GM23338 (cell line): ENCODE measurements around the gene MATN1. TPM values are rescaled to one million over a fixed set of nuclear protein-coding genes. Genes with fewer than 3 reads are reported as not detected.

ENCODE experiments used
- ATAC-seq: fragments of 200-7000 bp; cut with Tn5 transposase; 3 replicates; pipeline ENCODE4 v1.9.1; 2020
- DNase-seq: peaks from one replicate; pipeline ENCODE4 v3.0.0-alpha.2; 2015; ENCODE audit warnings: low spot score
- H2AFZ ChIP-seq: fragments of 200-600 bp; sonication (generic); 2 replicates; pipeline ENCODE4 v1.8.0; 2016; ENCODE audit warnings: antibody characterized with exemption, mild to moderate bottlenecking, moderate library complexity
- H3F3A ChIP-seq: fragments of 200-600 bp; sonication (generic); replicated peaks from 2 replicates; pipeline ENCODE4 v1.8.0; 2017; ENCODE audit warnings: antibody characterized with exemption, mixed run types, low read depth
- H3K27ac ChIP-seq: fragments of 200-600 bp; sonication (generic); 2 replicates; pipeline ENCODE4 v1.6.1; 2016; ENCODE audit warnings: low read depth
- H3K27me3 ChIP-seq: fragments of 200-600 bp; sonication (generic); 2 replicates; pipeline ENCODE4 v1.8.0; 2016; ENCODE audit warnings: mild to moderate bottlenecking, mixed run types, moderate library complexity; ENCODE audit not compliant: insufficient read depth
- H3K36me3 ChIP-seq: fragments of 200-600 bp; sonication (generic); 2 replicates; pipeline ENCODE4 v1.8.0; 2016; ENCODE audit warnings: mild to moderate bottlenecking; ENCODE audit not compliant: insufficient read depth
- H3K4me1 ChIP-seq: fragments of 200-600 bp; sonication (generic); 2 replicates; pipeline ENCODE4 v1.8.0; 2016; ENCODE audit warnings: mild to moderate bottlenecking, moderate library complexity; ENCODE audit not compliant: insufficient read depth
- H3K4me2 ChIP-seq: fragments of 200-600 bp; sonication (generic); 2 replicates; pipeline ENCODE4 v1.7.1; 2017; ENCODE audit warnings: mixed run types
- H3K4me3 ChIP-seq: fragments of 200-600 bp; sonication (generic); 2 replicates; pipeline ENCODE4 v1.6.1; 2016; ENCODE audit warnings: mixed run types
- H3K79me2 ChIP-seq: fragments of 200-600 bp; sonication (generic); replicated peaks from 2 replicates; pipeline ENCODE4 v1.8.0; 2017; ENCODE audit warnings: mild to moderate bottlenecking; ENCODE audit not compliant: insufficient read depth
- H3K9me2 ChIP-seq: fragments of 200-600 bp; sonication (generic); 2 replicates; pipeline ENCODE4 v1.8.0; 2017; ENCODE audit not compliant: insufficient read depth
- H4K20me1 ChIP-seq: fragments of 200-600 bp; sonication (generic); replicated peaks from 2 replicates; pipeline ENCODE4 v1.8.0; 2017; ENCODE audit warnings: mild to moderate bottlenecking; ENCODE audit not compliant: insufficient read depth
- H3K27ac Mint-ChIP-seq: 2 replicates; pipeline ENCODE4 v1.8.0; 2020; ENCODE audit warnings: inconsistent platforms, mild to moderate bottlenecking, moderate library complexity, mixed read lengths
- H3K27me3 Mint-ChIP-seq: 3 replicates; pipeline ENCODE4 v1.8.0; 2022; ENCODE audit warnings: low read depth, mild to moderate bottlenecking, moderate library complexity, mixed read lengths, inconsistent platforms; ENCODE audit not compliant: insufficient read depth, poor library complexity
- H3K36me3 Mint-ChIP-seq: 3 replicates; pipeline ENCODE4 v1.8.0; 2021; ENCODE audit warnings: low read depth, mild to moderate bottlenecking, inconsistent platforms, moderate library complexity, mixed read lengths
- H3K4me1 Mint-ChIP-seq: 3 replicates; pipeline ENCODE4 v1.8.0; 2020; ENCODE audit warnings: mild to moderate bottlenecking, inconsistent platforms, mixed read lengths
- H3K4me3 Mint-ChIP-seq: 3 replicates; pipeline ENCODE4 v1.8.0; 2021; ENCODE audit warnings: moderate library complexity, mild to moderate bottlenecking, inconsistent platforms, mixed read lengths
- H3K9me3 Mint-ChIP-seq: 3 replicates; pipeline ENCODE4 v1.8.0; 2020; ENCODE audit warnings: moderate library complexity, mild to moderate bottlenecking, inconsistent platforms, mixed read lengths
- CREB1 ChIP-seq: fragments of 250-450 bp; sonication (Bioruptor Pico); IDR thresholded peaks from 2 replicates; pipeline ENCODE4 v1.5.0; 2020; ENCODE audit warnings: low read depth, mild to moderate bottlenecking, moderate library complexity
- CTCF ChIP-seq, 2 experiments: fragments of 200-600 bp in 1 of 2; sonication (generic) in 1 of 2; conservative IDR thresholded peaks; 2 replicates each; pipeline versions ENCODE4 v1.5.1 to v1.6.1; 2016 to 2017; ENCODE audit warnings: antibody characterized with exemption in 2 of 2, low read depth in 2 of 2, mild to moderate bottlenecking in 2 of 2, moderate library complexity in 1 of 2
- ETS1 ChIP-seq: IDR thresholded peaks from 2 replicates; pipeline ENCODE4 v1.6.1; 2016; ENCODE audit warnings: antibody characterized with exemption
- EZH2 ChIP-seq: fragments of 200-600 bp; sonication (generic); IDR thresholded peaks from one replicate; pipeline ENCODE4 v1.8.0; 2017; ENCODE audit warnings: antibody characterized with exemption, mild to moderate bottlenecking, low read depth; ENCODE audit not compliant: unreplicated experiment
- EZH2phosphoT487 ChIP-seq: fragments of 200-600 bp; sonication (generic); IDR thresholded peaks from one replicate; pipeline ENCODE4 v1.8.1; 2018; ENCODE audit warnings: antibody characterized with exemption; ENCODE audit not compliant: unreplicated experiment
- JUNB ChIP-seq: IDR thresholded peaks from one replicate; pipeline ENCODE4 v1.6.1; 2016; ENCODE audit warnings: antibody characterized with exemption; ENCODE audit not compliant: unreplicated experiment
- NANOG ChIP-seq: IDR thresholded peaks from 2 replicates; pipeline ENCODE4 v1.6.1; 2016; ENCODE audit warnings: antibody characterized with exemption, borderline replicate concordance
- POLR2AphosphoS5 ChIP-seq: IDR thresholded peaks from 2 replicates; pipeline ENCODE4 v1.6.1; 2016; ENCODE audit warnings: antibody characterized with exemption, low read depth
- STAT1 ChIP-seq: IDR thresholded peaks from one replicate; pipeline ENCODE4 v1.6.1; 2016; ENCODE audit warnings: antibody characterized with exemption; ENCODE audit not compliant: unreplicated experiment
- ZNF114 ChIP-seq: fragments of 250-450 bp; sonication (Bioruptor Pico); IDR thresholded peaks from 2 replicates; pipeline ENCODE4 v1.5.0; 2020; ENCODE audit warnings: mild to moderate bottlenecking, moderate library complexity
- ZNF331 ChIP-seq: fragments of 250-450 bp; sonication (Bioruptor Pico); IDR thresholded peaks from 2 replicates; pipeline ENCODE4 v1.5.0; 2020; ENCODE audit warnings: low read depth, mild to moderate bottlenecking, moderate library complexity
- polyA plus RNA-seq: library from polyadenylated mRNA; unstranded; fragments of >200 nt; fragmentation: Nextera tagmentation; extraction: Ambion mirVana; gene quantifications from 2 replicates; pipeline ENCODE4 v1.2.1, GENCODE V29; 2016
- total RNA-seq: library from RNA; depleted of rRNA; stranded (reverse); fragments of >200 nt; shearing (Covaris generic); gene quantifications from 2 replicates; pipeline ENCODE4 v1.2.3, GENCODE V29; 2014
- TF ChIP-seq, protein P1 (sequence below): IDR thresholded peaks from one replicate; pipeline ENCODE4 v1.6.1; 2018; ENCODE audit warnings: antibody characterized with exemption; ENCODE audit not compliant: unreplicated experiment
- TF ChIP-seq, protein P2 (sequence below): fragments of 250-450 bp; sonication (Bioruptor Pico); IDR thresholded peaks from 2 replicates; pipeline ENCODE4 v1.5.0; 2020; ENCODE audit warnings: mild to moderate bottlenecking, moderate library complexity

The MATN1 gene
- total and polyA plus RNA-seq, 2 experiments from 2014 or later: 0.08 to 0.31 TPM

GRCh38 chr1:30762152-30762929 lies 39.0 kb upstream of the MATN1 start:
- TF ChIP-seq ETS1: no peak
- TF ChIP-seq ZNF331: no peak
- no peak for TF ChIP-seq EZH2phosphoT487
- no peak for TF ChIP-seq STAT1
- no peak for TF ChIP-seq NANOG
- no peak for TF ChIP-seq JUNB
- TF ChIP-seq, protein P1, sequence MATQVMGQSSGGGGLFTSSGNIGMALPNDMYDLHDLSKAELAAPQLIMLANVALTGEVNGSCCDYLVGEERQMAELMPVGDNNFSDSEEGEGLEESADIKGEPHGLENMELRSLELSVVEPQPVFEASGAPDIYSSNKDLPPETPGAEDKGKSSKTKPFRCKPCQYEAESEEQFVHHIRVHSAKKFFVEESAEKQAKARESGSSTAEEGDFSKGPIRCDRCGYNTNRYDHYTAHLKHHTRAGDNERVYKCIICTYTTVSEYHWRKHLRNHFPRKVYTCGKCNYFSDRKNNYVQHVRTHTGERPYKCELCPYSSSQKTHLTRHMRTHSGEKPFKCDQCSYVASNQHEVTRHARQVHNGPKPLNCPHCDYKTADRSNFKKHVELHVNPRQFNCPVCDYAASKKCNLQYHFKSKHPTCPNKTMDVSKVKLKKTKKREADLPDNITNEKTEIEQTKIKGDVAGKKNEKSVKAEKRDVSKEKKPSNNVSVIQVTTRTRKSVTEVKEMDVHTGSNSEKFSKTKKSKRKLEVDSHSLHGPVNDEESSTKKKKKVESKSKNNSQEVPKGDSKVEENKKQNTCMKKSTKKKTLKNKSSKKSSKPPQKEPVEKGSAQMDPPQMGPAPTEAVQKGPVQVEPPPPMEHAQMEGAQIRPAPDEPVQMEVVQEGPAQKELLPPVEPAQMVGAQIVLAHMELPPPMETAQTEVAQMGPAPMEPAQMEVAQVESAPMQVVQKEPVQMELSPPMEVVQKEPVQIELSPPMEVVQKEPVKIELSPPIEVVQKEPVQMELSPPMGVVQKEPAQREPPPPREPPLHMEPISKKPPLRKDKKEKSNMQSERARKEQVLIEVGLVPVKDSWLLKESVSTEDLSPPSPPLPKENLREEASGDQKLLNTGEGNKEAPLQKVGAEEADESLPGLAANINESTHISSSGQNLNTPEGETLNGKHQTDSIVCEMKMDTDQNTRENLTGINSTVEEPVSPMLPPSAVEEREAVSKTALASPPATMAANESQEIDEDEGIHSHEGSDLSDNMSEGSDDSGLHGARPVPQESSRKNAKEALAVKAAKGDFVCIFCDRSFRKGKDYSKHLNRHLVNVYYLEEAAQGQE: no peak
- TF ChIP-seq EZH2: no peak
- TF ChIP-seq, protein P2, sequence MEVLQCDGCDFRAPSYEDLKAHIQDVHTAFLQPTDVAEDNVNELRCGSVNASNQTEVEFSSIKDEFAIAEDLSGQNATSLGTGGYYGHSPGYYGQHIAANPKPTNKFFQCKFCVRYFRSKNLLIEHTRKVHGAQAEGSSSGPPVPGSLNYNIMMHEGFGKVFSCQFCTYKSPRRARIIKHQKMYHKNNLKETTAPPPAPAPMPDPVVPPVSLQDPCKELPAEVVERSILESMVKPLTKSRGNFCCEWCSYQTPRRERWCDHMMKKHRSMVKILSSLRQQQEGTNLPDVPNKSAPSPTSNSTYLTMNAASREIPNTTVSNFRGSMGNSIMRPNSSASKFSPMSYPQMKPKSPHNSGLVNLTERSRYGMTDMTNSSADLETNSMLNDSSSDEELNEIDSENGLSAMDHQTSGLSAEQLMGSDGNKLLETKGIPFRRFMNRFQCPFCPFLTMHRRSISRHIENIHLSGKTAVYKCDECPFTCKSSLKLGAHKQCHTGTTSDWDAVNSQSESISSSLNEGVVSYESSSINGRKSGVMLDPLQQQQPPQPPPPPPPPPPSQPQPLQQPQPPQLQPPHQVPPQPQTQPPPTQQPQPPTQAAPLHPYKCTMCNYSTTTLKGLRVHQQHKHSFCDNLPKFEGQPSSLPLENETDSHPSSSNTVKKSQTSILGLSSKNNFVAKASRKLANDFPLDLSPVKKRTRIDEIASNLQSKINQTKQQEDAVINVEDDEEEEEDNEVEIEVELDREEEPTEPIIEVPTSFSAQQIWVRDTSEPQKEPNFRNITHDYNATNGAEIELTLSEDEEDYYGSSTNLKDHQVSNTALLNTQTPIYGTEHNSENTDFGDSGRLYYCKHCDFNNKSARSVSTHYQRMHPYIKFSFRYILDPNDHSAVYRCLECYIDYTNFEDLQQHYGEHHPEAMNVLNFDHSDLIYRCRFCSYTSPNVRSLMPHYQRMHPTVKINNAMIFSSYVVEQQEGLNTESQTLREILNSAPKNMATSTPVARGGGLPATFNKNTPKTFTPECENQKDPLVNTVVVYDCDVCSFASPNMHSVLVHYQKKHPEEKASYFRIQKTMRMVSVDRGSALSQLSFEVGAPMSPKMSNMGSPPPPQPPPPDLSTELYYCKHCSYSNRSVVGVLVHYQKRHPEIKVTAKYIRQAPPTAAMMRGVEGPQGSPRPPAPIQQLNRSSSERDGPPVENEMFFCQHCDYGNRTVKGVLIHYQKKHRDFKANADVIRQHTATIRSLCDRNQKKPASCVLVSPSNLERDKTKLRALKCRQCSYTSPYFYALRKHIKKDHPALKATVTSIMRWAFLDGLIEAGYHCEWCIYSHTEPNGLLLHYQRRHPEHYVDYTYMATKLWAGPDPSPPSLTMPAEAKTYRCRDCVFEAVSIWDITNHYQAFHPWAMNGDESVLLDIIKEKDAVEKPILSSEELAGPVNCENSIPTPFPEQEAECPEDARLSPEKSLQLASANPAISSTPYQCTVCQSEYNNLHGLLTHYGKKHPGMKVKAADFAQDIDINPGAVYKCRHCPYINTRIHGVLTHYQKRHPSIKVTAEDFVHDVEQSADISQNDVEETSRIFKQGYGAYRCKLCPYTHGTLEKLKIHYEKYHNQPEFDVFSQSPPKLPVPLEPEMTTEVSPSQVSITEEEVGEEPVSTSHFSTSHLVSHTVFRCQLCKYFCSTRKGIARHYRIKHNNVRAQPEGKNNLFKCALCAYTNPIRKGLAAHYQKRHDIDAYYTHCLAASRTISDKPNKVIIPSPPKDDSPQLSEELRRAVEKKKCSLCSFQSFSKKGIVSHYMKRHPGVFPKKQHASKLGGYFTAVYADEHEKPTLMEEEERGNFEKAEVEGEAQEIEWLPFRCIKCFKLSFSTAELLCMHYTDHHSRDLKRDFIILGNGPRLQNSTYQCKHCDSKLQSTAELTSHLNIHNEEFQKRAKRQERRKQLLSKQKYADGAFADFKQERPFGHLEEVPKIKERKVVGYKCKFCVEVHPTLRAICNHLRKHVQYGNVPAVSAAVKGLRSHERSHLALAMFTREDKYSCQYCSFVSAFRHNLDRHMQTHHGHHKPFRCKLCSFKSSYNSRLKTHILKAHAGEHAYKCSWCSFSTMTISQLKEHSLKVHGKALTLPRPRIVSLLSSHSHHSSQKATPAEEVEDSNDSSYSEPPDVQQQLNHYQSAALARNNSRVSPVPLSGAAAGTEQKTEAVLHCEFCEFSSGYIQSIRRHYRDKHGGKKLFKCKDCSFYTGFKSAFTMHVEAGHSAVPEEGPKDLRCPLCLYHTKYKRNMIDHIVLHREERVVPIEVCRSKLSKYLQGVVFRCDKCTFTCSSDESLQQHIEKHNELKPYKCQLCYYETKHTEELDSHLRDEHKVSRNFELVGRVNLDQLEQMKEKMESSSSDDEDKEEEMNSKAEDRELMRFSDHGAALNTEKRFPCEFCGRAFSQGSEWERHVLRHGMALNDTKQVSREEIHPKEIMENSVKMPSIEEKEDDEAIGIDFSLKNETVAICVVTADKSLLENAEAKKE (CRISPR knock-in tag): no peak
- no peak for TF ChIP-seq POLR2AphosphoS5
- TF ChIP-seq ZNF114: no peak
- no peak for TF ChIP-seq CTCF (conservative IDR thresholded peaks at IDR 0.05; ENCODE audit: low read depth in 2 of 2)
- TF ChIP-seq CREB1 (CRISPR knock-in tag): no peak
- no peak for ATAC-seq
- H3K27ac ChIP-seq: no peak overlapping the region
- no peaks in the 10 kb centered on the region for H3K36me3 ChIP-seq
- H3K4me3 ChIP-seq: no peak overlapping the region
- Mint-ChIP-seq H3K36me3 (no peaks in the 10 kb centered on the region), H3K4me1 (peaks cover 8% of the 10 kb centered on the region), H3K9me3 (no peaks in the 10 kb centered on the region), H3K27me3 (peaks cover 9% of the 10 kb centered on the region), H3K4me3 (no peak overlapping the region), H3K27ac (no peak overlapping the region)
- no peak overlapping the region for H2AFZ ChIP-seq
- H3K4me1 ChIP-seq: peaks cover 8% of the 10 kb centered on the region; the same call in 1 of the 2 replicates
- H3K79me2 ChIP-seq: no peaks in the 10 kb centered on the region
- H3K27me3 ChIP-seq: no peaks in the 10 kb centered on the region
- no peaks in the 10 kb centered on the region for H4K20me1 ChIP-seq
- no peak for DNase-seq
- no peak overlapping the region for H3K4me2 ChIP-seq
- H3F3A ChIP-seq: no peaks in the 10 kb centered on the region
- H3K9me2 ChIP-seq: no peaks in the 10 kb centered on the region
